HG03196 (cell line): Measurements from ENCODE around the gene CBX6.

Source experiments
- ATAC-seq: cut with Tn5 transposase; IDR thresholded peaks from one replicate; pipeline ENCODE4 v1.9.1; 2021; ENCODE audit not compliant: unreplicated experiment

Gene CBX6

DNA sequence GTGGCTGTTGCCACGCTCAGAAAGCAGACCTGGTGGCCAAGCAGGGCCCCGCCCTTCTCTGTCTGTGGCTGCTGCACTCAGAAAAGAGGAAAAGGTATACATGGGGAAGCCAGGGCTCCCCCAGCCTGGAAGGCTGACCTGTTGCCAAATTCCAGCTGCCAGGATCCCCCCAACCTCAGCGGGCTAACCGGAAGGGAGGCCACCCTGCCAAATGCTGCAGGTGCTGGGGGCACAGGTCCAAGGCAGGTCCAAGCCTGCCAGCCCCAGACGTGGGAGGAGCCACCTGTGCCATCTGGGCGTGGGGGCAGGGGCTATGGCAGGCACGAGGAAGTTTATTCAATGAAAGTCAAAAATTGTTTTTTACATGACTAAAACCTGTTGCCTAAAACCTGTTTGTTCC is 30.8 kb downstream of the CBX6 start:
- ATAC-seq: no peak

DNA sequence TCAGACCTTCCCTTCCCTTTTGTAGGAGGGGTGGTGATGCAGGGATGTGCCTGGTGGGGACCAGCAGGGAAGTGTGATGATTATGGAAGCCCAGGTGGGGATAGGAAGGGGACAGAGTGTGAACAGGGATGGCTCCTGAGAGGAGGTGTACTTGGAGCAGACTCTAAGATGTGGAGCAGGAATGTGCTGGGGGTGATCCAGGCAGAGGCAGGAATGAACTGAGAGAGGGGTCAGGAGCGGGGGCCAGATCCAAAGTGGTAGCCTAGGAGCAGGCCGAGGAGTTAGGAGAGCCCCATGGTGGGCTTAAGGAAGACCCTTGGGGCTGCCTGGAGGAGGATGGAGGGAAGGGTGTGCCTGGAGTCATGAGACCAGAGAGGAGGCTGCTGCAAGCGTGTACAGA is 31.9 kb downstream of the CBX6 start:
- ATAC-seq: no peak

DNA sequence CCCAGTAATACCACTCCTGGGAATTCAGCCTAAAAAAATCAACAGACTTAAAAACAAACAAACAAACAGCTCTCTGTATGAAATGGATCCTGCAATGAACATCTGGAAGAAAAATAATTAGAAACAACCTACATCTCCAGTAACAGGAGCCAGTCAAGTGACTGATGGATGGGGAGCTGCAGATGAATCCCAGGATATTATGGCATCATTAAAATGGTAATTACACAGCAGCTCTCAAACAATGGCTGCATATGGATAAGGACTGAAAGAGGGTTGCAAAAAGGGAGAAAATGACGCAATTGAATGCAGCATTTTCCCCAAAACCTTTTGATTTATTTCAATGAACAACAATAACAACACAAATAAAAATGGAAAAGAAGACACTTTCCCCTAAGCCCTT is 32.3 kb downstream of the CBX6 start:
- ATAC-seq: no peak

DNA sequence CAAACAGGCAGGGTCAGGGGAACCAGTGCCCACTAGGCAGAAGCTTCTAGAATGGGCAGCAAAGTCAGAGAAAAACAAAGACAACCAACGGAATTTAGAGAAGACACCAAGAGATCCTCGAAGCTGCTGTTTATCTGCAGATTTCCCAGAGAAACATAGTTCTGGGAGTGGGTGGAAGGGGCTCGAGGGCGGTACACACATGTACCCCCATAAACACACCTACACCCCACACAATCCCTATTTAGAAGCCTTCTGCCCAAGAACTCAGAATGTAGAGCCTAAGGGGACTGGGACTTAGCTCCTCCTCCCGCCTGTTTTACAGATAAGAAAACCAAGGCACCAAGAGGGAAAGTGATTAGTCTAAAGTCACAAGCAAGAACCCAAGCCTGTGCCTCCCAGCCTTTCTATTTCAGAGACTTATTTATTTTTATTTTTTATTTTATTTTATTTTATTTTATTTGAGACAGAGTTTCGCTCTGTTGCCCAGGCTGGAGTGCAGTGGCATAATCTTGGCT is 34.5 kb downstream of the CBX6 start:
- no peak for ATAC-seq

DNA sequence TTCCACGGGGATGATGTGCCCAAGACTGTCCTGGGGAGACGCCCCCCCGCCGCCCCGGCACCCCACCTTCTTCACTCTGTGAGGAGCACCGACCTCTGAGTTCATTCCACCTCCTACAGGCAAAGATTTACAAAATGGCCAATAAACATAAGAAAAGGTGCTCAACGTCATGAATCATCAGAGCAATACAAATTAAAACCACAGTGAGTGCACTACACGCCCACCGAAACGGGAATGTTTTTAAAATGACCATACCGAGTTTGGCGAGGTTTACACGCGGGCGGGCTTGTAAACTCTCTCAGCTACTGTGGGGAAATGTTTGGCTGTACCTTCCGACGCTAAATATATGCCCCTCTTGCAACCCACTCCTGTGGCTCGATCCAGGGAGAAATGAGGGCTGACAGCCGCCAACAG is 36.1 kb downstream of the CBX6 start:
- no peak for ATAC-seq

DNA sequence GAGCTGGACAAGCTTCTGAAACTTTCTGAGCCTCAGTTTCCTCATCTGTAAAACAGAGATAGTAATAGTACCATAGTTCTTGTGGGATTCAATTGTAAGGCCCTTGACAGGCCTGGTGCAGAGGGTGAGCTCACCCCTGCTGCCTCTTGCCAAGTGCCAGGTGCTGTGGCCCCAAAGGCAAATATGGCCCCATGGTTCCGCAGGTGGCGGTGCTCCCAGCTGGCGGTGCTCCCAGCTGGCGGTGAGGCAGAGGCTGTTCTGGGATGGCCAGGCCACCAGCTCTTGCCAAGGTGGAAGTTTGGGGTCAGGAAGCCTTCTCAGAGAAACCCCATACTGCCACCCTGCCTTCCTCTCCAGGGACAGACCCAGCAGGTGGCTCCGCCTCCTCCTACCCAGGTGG is 37.0 kb downstream of the CBX6 start:
- no peak for ATAC-seq

DNA sequence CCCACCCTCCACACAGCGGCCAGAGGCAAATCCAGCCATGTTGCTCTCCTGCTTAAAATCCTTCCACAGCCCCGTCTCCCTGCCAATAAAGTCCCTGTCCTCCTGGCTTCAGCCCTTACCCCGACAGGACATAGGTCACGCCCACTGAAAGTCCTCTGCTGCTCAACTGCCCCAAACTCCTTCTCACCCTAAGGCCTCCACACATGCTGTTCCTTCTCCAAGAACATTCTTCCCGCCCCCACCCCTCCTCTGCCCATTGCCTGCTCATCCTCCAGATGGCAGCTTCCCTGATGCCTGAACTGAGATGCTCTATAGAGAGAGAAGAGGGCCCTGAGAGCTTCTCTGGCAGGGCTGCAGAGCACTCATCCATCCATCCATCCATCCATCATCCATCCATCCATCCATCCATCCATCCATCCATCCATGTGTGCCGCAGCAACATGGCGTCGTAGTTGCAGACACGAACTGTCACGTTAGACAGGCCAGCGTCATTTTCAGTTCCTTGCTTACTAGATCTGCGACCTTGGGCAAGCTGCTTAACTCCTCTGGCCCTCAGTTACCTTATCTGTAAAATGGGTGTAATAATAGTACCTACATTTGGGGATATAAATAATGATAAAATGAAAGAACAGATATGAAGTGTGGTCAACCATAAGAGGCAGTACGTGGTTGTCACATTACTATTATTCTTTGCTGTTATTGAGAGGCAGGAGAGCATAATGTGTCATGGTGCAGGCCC is 37.6 kb downstream of the CBX6 start:
- ATAC-seq: no peak

DNA sequence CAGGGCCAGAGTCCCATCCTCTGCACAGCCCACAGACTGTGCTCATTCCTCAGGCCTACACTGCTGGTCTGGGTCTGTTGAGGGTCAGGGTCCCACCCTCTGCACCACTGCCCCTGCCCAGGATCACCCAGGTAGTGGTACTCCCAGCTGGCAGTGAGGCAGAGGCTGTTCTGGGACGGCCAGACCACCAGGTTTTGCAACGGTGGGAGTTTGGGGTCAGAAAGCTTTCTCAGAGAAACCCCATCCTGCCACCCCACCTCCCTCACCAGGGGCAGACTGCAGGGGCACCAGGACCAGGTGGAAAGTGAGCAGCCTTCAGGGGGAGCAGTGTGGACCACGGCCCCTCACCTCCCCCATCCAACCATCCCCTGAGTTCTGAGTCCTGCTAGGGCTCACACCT is 39.0 kb downstream of the CBX6 start:
- ATAC-seq: no peak

DNA sequence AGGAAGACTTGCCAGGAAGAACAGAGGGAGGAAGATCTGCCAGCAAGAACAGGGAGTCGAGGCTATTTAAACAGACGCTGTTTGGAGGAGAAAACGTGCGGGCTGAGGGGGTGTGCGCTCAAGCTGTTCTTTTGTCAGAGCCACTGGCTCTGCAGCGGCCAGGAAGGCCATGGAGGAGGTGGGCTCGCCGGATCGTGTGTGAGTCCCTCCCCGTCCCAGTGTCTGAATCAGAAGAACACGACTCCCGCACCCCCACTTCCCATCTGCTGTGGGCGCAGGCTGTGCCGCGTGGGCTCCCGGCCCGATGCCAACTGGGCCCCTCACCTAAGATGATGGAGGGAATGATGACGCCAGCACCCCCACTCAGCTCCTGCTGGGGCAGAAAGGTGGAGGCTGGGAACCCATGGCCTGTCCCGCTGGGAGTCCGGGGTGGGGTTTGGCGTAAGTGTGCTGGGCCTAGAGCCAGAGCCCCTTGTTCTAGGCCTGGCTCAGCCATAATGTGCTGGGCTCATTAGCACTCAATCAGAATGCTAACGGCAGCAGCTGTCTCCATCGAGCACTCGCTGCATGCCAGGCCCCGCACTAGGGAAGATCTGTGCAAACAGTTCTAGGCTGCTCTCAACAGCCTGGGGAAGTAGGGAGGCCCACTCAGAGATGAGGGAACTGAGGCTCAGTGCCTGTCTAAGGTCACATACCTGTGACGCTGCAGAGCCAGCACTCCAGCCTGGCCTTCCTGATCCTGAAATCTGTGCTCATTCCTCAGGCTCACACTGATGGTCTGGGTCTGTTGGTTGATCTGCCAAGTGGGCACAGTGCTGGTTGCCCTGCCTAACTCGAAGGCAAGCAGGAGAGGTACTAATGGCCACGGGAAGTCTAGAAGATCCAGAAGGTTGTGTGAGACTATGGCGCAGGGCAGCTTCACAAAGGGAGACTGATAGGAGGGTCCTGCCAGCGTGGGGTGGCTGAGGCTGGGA is 39.7 kb downstream of the CBX6 start:
- no peak for ATAC-seq

DNA sequence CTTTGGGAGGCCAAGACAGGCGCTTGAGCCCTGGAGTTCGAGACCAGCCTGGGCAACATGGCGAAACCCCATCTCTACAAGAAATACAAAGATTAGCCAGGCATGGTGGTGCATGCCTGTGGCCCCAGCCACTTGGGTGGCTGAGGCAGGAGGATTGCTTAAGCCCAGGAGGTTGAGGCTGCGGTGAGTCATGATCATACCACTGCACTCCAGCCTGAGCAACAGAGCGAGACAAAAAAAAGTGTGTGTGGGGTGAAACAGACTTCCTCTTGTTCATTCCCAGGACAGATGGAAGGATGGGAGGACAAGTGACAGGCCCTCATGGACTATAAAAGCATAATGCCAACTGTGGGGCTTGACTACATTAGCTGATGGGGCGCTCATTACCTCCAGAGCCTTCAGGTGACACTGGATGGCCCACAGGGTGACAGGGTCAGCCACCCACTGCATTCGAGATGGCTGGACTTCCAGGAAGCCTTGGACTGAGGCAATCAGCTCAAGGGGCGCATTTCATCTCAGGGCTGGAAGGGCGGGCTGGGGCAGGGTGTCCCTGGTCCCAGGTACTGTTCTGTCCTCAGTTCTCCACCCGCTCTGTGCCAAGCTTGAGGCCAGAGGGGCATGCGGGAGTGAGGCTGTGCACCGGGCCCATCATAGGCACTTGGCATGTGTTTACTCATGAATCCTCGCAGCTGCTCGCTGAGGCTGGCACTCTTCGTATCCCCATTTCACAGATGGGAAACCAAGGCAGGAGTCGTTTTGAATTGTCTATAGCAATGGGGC is 40.7 kb downstream of the CBX6 start:
- no peak for ATAC-seq

DNA sequence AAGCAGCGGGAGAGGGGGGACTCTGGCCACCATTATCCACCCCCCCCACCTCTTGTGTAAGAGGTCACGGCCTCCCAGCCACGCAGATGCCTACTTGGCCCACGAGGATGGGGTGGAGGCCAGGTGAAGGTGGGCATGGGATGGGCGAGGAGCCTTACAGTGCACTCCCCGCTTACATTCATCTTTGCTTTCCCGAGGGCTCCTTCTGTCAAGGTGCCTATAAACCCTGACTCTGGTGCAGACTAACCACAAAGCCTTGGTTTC is 41.2 kb downstream of the CBX6 start:
- no peak for ATAC-seq

DNA sequence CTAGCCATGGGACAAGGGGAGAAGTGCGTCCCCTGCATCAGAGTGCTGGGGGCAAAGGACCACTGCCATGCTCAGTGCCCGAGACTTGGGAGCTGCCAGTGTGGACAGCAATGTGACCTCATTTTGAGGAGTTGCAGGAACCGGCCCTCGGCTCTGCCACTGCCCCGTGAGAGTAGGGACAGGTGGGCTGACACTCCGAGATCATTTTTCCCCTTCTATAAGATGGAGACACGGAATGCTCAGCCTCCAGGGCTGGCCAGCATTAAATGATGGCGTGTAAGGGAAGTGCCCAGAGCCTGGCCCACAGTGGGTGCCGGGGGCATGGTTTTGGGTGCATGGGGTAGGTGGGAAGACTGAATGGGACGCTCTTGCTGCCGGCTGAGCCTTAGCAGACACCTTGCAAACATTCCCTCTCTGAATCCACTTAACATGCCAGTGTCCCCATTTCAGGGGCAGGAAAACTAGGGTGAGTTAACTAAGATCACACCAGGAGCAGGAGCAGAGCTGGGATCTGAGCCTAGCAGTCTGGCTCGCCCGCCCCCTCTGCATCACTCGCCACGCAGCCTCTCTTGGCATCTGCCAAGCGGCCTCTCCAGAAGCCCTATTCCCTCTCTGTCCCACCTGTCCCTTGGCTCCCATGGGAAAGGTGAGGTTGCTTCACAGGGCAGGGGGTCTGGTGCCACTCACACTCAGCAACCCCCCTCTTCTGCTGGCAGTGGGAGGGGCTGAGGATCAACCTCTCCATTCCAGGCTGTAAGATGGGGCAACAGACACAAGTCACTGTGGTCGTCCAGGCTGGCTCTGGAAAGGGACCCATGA is 41.8 kb downstream of the CBX6 start:
- ATAC-seq: no peak

DNA sequence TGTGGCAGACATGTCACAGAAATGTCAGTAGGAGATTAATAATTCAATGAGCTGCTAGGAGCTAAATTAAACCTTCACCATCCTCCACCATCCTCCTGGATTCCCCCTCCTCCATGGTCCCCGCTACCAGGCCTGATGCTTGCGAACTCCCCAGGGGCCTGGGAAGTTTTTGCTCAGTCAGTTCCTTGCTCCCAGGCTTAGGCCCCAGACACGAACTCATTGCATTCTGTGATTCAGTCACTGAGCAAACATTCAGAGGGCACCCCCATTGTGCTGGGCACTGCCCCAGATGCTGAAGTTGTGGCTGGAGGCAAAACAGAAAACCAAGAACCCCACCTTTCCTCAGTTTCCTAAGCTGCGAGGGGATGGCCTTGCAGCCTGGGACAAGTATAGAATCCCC is 42.5 kb downstream of the CBX6 start:
- ATAC-seq: no peak

DNA sequence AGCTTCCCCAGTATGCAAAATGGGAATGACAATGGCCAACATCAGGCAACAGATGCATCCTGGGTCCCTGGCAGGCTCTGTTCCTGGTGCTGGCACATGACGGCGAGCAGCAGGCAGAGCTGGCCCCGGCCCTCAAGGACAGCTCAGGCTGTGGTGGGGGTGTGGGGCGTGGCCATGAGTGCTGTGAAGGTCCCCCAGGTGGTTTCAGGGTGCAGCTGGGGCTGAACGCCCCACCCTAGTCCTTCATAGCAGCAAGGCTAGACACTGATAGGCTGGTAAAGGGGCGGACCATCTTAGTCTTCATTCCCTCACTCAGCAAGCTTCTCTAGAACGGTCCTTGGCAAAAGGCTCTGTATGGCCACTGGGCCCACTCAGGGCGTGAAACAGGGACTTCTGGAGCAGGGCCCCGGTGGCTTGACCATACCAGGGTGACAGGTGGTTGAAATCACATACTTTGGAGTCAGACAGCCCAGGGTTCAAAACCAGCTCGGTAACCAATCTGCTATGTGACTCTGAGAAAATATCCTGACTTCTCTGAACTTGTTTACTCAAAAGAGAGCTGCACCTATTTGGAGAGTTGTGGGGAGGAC is 43.3 kb downstream of the CBX6 start:
- no peak for ATAC-seq

DNA sequence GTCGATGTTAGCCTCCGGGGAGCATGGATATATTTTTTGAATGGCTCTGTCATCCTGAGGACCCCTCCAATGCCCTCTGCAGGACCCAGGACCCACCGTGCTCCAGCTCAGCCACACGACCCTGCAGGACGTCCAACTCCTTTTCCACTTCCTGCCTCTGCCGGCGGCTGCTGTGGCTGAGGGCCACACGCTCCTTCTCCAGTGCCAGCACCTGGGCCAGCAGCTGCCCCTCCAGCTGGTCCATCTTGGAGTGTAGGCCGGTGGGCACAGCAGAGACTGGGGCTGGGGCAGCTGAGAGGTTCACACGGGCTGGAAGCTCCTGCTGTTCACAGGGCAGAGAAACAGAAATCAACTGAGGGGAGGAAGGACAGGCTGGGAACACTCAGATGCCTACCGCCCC is 43.8 kb downstream of the CBX6 start:
- no peak for ATAC-seq

DNA sequence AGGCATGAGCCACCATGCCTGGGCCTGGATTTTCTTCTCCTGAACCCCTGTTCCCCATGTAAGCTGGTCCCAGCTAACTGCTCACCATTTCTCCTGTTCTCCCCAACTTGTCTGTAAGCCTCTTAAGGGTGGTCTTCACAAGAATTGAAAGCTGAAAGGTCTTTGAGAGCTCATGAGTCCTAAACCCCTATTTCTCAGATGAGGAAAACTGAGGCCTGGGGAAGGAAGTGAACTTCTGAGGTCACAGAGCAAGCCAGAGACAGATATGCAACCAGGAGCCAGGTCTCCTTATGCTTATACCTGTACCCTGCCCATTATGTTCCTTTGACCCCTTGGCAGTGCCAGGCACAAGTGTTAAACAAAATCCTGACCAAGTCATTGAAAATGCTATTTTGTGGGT is 44.5 kb downstream of the CBX6 start:
- ATAC-seq: no peak

DNA sequence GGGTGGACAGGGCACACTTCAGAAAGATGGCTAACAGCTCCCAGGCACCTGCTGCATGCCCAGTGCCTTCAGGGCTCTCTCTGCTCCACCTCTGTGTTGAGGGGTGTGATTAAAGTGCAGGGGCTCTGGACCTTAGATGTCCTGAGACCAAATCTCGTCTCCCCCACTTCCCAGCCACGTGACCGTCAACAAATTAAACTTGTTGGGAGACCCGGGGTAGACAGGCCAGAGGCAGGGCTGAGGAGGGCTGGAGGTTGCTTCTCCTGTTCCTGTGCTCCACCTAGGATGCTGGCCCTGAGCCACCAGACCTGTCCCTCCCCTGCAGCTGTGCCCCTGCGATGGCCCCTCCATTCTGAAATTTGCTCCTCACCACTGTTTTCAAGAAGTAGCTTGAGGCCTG is 45.2 kb downstream of the CBX6 start:
- ATAC-seq: no peak

DNA sequence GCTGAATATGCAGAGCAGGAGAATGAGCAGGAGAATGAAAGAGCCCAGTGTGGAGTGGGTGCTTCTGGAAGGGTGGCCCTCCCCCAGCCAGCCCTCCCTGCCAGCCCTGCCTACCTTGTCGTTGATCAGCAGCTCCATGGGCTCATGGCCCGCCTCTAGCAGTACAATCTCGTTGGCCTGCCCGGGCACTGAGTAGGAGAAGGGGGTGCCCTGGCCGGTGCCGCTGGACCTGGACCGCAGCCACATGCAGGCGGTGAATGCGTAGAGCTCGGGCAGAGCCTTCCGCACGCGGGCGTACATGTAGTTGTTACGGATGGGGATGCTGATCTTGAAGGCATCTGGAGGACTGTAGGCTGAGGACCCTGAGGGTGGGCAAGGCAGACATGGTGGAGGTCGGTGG is 45.6 kb downstream of the CBX6 start:
- no peak for ATAC-seq

DNA sequence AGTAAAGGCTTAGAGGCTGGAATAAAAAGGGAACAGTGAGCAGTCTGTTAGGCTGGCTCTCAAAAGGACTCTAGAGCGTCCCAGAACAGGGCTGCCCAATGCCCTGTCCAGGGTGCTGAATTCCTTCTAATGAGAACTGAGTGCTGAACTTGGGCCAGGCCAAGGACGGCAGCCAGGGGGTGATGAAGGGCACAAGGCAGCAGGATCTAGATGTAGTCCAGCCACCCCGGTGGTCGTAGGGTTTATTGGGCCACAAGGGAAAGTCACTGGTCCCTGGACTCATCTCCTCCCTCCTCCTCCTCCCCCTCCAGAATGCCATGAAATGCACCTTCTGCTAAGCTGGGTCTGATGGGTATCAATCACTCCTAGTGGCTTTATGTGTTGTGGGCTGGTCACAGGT is 47.4 kb downstream of the CBX6 start:
- no peak for ATAC-seq

DNA sequence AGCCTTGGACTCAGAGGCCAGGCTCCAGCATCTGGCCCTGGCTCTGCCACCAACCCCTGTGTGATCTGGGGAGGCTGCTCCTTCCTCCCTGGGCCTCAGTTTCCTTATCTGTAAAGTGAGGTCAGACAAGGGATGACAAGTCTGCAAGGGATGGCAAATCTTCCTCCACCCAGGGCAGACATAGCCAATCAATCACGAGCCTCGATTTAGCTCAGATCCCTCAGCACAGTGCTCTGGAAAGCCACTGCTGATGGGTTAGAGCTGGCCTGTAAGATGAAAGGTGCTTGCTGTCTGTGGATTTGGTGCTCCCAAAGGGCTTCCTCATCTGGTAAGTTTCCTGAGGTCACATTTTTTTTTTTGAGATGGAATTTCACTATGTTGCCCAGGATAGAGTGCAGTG is 48.4 kb downstream of the CBX6 start:
- no peak for ATAC-seq
